OCI-M2 (cell line): ENCODE results near the gene NFRKB.
"Not testable (repeated sequence)": the region's sequence is repeated elsewhere in the genome, so short reads cannot be mapped to it uniquely, and the experiment has no call there.

ENCODE experiments used
- DNase-seq: peaks from one replicate; lab custom pipeline; 2025; ENCODE audit not compliant: unreplicated experiment; lab: John Stamatoyannopoulos, UW

The NFRKB gene

DNA sequence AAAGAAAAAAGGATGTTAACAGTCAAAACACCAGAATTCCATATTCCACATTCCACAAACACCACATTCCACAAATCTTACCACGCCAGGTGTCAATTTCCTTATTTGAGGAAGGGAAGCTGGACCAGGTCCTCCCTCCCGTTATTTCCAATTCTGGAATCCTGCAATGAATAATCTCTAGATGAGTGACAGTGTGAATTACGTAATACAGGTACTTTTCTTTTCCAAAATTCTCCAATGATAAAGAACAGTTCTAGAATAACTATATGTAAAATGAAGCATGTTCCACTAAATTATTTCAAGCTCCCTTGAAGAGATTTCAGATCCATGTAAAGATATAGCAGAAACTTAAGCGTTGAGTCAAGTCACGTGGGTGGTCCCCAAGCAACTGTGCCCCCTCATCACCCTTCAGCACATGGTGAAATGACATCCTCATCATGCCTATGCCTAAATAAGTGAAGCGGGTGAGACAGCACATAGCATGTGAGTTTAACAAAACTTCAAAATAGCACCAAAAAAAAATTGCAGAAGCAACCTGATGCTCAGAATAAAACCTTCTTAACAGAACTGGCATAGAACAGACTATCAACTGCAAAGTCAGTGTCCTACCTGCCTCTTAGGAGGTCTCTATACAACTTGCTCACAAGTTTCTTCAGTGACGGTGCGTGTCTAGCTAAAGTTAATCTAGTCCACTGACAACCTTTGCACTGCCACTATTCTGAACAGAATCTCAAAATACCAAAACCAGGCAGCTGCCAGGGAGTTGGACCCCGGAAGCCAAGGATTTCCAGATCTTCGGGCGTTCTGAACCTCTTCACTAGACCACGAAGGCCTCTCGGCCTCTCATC, 876 bp downstream of the NFRKB start:
- no peak for DNase-seq

- no peak for DNase-seq
Observed at GRCh38 chr11:129888451-129888850, 6.9 kb downstream of the NFRKB start.

DNA sequence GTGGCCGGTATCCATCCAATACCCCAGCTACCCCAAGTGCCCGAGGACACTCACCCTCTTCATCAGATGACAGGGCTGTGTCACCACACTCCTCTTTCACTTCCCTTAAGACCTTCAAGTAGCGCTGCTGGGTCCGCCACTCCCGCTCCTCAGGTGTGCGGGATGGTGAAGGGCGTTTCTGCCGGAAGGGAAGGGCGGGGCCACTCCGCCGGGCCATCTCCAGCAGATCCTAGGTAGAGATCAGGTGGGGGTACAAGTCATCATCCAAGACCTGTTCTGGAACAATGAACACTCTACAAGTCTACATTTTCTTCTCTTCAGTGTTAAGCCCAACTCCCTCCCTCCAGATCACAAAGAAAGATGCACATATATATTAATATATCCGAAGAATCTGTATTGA, 10.0 kb downstream of the NFRKB start:
- no peak for DNase-seq

DNA sequence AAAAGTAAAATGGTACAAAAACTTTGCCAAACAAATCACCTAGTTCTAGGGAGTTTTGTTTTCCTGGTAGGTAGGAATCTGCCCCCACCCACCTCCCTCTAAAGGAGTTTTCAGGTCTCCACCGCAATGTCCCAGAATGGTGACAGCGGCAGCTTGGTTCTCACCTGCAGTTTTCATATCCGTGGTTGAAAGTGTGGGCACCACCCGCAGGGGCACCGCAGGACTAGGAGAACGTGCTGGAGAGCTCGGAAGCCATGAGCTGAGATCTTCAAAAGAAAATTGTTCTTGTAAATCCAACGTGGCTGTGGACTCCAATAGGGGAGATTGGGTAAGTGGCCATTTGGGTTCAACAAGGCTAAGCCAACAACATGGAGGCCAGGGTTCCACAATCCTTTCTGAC, 10.8 kb downstream of the NFRKB start:
- no peak for DNase-seq

DNA sequence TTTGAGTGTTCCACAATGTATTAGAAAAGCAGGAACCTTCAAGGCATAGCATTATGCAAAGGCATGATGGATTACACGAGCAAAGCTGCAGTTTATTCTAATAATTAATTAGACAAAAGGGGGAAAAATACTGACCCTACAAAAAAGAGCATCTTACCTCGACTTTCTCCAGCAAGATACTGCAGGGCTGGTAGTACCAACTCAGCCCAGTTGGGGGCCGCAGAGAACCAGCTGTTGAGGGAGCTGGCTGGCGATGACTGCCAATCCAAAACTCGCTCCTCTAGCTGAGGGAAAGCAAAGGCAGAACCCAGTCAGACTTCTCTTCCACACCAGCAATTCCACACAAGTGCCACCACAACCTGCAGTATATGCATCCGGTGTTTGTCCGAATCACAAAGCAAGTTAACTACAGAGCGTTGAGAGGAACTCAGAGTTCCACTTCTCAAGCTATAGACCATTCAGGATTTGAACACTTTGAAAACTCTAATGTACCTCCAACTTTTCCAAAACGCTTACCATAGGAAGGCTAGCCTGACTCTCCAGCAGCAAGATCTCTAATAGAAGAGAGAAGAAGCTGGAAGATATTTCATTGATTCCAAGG, 13.7 kb downstream of the NFRKB start:
- DNase-seq = no peak

GRCh38 chr11:129880311-129880710, 15.1 kb downstream of the NFRKB start:
- no peak for DNase-seq

DNA sequence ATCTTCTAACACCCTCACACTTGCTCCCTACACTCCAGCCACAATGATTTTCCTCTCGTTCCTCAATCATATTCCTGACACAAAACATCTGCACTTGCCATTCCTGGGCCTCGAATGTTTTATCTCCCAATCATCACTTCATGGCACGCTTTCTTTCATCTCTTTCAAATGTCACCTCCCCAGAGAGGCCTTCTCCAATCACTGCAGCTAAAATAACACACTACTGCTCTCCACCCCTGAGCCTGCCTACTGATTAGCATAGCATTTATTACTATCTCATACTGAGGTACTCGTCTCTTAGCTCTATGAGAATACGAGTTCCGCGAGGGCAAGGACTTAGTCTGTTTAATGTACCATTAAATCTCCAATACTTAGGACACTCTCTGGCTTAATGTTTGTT, 23.5 kb downstream of the NFRKB start:
- no peak for DNase-seq

DNA sequence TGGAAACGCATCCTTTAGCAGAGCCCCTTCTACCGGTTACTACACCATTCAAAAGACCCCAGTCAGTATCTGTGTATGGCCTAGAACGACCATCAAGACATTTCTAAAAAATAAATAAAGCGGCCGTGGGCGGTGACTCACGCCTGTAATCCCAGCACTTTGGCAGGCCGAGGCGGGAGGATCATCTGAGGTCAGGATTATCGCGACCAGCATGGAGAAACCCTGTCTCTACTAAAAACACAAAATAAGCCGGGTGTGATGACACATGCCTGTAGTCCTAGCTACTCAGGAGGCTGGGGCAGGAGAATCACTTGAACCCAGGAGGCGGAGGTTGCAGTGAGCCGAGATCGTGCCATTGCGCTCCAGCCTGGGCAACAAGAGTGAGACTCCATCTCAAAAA, 26.8 kb downstream of the NFRKB start:
- DNase-seq = not testable (repeated sequence)

DNA sequence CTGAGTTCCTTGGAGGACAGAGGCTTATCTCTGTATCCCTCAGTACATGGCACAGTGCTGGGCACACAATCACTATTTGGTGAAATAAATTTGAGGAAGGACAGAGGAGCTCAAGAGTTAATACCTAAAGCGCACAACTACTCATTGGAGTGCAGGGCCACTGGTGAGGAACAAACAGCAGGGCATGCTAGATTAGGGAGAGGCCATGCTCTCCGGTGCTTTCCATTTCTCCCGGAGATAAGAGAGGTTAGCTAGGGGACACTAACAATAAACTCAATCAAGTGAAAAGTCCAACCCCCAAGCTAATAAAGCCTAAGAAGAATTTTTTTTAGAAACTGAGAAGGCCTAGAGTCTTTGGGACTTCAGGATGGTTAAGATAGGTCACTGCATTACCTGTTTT, 29.1 kb downstream of the NFRKB start:
- DNase-seq = no peak

- DNase-seq = no peak
Observed at GRCh38 chr11:129865701-129866100, 29.7 kb downstream of the NFRKB start.

- DNase-seq = no peak
Observed at GRCh38 chr11:129864811-129865210, 30.6 kb downstream of the NFRKB start.

GRCh38 chr11:129861702-129862522, 33.5 kb downstream of the NFRKB start:
- no peak for DNase-seq

DNA sequence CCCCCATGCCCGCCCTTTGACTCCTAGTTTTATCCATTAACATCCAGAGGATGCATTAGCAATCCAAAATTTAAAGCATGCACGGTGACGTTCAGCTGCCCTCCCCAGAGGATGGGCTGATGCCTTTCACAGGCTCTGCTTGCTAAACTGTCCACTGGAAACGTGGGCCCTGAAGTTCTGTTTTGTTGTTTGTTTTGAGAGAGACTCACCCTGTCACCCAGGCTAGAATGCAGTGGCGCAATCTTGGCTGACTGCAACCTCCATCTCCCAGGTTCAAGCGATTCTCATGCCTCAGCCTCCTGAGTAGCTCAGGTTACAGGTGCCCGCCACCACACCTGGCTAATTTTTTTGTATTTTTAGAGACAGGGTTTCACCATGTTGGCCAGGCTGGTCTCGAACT, 39.3 kb downstream of the NFRKB start:
- no peak for DNase-seq

- DNase-seq = no peak
Observed at GRCh38 chr11:129855086-129855485, 40.3 kb downstream of the NFRKB start.

- no peak for DNase-seq
Observed at GRCh38 chr11:129854232-129854805, 41.1 kb downstream of the NFRKB start.

- DNase-seq = no peak
Observed at GRCh38 chr11:129853518-129854231, 41.7 kb downstream of the NFRKB start.

- DNase-seq = no peak
Observed at GRCh38 chr11:129852125-129852740, 43.1 kb downstream of the NFRKB start.

DNA sequence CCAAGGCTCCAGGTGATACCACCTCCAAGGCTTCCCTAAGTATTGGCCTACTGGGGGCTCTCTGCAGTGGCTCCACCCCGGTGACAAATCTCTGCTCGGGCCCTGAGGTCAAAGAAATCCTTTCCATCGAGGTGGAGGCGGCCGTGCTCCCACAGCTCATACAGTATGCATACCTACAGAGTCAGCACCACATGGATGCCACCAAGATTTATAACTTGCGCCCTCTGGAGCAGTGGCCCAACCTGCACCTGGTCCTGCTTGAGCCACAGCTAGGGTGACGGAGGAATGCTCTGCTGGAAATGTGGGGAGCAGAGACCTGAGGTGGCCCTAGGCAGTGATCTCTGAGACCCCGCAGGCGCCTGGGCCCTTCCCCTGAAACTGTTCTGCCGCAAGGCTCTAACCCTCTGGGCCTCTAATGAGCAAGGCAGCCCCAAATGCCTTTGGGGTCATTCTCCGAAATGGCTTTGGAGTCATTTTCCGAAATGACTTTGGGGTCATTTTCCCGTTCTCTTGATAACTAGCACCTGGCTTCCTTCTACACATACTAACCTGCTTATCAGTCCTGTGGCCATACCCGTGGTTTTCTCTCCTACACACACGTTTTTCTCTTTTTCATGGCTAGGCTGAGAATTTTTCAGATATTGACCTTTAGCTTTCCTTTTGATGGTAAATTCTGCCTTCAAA, 45.8 kb downstream of the NFRKB start:
- no peak for DNase-seq

- not testable (repeated sequence) for DNase-seq
Observed at GRCh38 chr11:129847361-129847760, 48.0 kb downstream of the NFRKB start.
